Left ventricle myocardium superior (tissue), 1 donor: ENCODE results near the gene SLC6A3. TPM values are rescaled to one million over a fixed set of nuclear protein-coding genes. Genes with fewer than 3 reads are reported as not detected.

Source experiments
- ATAC-seq: fragments of 200-7000 bp; cut with Tn5 transposase; one replicate; pipeline ENCODE4 v1.9.1; 2020; ENCODE audit warnings: mild to moderate bottlenecking, moderate library complexity
- DNase-seq: peaks from one replicate; pipeline ENCODE4 v3.0.0-alpha.2; 2020
- intact Hi-C: fragments of 100-400 bp; cut with micrococcal nuclease; formaldehyde crosslinking; loops from one replicate; pipeline ENCODE4 v1.11.0; 2022
- total RNA-seq: library from RNA; stranded (reverse); fragmentation: NEBNext Ultra II Directional; extraction: Animal tissue kit (Norgen Biotek cat#: 25700); gene quantifications from one replicate; pipeline ENCODE4 v1.2.1, GENCODE V29; 2021
- donor health status: DM: no; HTN: yes; CAD: no; lungs with severe emphysema.

Gene SLC6A3
- total RNA-seq, 1 donor from 2014 or later = not detected

DNA sequence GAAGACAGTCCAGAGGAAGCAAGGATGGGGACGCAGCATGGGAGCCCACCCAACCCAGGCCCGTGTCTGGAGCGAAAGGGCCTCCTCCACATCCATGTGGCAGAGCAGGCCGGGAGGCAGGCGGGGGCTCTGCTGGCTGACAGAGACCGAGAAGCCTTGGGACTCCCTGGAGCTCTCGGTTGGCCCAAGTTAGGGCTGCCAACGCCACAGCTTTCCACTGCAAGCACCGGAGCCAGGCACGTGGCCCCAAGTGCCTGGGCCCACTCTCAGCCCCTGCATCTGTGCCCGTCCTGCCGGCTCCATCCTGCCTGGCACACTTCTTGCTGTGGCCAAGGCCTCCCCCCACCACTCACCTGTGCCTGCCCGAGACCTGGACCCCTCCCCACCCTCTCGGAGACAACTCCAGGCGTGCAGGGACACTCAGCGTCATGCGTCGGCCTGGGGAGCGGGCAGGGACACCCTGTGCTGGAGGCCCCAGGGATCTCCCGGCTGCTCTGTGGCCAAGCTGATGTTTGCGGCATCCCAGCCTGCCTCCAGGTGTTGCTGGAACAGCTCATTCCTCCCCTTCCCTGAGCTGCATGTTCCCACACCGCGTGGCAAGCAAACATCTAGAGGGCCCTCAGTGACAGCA is 31.5 kb downstream of the SLC6A3 start:
- ATAC-seq (no peak), DNase-seq (peak; percentile 10)
- intact Hi-C loops = no loop called here

DNA sequence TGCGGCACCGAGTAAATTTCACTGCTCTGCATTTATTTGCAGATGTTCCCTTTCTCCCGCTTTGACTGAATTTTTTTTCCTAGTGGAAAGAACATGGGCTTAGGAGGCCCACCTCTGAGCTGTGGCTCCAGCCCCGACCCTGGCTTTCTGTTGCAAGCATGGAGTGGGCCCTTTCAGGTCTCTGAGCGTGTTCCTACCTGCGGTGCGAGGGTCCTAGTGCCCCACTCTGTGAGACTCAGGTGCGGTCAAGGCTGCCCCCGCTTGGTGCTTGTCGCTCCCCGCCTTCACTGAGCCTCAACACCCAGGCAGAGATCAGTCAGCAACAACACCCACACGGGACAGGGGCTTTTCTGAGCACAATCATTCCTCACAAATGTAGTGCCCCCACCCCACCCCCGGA is 32.0 kb downstream of the SLC6A3 start:
- ATAC-seq (no peak), DNase-seq (peak; percentile 22)
- intact Hi-C loops = no loop called here

DNA sequence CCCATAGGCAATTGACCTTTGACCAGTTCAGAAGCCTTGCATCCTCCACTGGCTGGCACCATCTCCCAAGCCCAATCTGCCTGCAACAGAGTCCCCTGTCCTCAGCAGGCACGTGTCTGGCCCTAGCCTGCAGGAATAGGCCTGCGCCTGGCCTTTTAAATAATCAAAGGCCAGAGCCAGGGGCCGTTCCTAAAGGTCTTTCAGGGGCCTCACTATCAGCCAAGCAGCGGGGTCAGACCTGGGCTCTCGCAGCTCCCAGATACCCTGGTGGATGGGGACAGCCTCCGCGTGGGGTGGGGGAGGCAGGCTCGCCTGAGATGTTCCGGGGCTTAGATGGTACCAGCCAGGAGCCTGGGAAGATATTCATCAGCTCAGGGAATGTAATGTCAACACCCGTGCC is 32.6 kb downstream of the SLC6A3 start:
- DNase-seq (no peak), ATAC-seq (no peak)
- intact Hi-C loops = no loop called here

DNA sequence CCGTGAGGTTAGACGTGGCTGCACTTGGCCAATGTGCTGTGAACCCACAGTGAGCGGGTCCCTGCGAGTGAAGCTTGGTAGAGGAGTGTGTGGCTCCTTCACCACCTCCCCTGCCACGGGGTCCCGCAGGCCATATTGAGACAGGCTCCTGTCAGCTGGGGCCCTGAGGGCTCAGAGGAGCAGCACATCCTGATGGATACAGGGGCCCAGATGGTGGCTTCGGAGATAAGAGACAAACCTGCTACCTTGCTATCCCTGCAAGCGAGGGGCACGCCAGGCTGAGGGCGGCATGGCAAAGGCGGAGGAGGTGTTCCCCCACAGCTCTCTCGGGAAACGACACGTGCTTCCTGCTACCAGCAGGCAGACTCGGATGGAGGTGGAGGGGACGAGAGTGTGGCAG is 33.1 kb downstream of the SLC6A3 start:
- no peak for ATAC-seq
- DNase-seq = peak; percentile 21
- intact Hi-C loops = no loop called here

GRCh38 chr5:1411099-1411498 is 34.1 kb downstream of the SLC6A3 start:
- intact Hi-C loops = no loop called here
- ATAC-seq = no peak
- peak; percentile 27 for DNase-seq

DNA sequence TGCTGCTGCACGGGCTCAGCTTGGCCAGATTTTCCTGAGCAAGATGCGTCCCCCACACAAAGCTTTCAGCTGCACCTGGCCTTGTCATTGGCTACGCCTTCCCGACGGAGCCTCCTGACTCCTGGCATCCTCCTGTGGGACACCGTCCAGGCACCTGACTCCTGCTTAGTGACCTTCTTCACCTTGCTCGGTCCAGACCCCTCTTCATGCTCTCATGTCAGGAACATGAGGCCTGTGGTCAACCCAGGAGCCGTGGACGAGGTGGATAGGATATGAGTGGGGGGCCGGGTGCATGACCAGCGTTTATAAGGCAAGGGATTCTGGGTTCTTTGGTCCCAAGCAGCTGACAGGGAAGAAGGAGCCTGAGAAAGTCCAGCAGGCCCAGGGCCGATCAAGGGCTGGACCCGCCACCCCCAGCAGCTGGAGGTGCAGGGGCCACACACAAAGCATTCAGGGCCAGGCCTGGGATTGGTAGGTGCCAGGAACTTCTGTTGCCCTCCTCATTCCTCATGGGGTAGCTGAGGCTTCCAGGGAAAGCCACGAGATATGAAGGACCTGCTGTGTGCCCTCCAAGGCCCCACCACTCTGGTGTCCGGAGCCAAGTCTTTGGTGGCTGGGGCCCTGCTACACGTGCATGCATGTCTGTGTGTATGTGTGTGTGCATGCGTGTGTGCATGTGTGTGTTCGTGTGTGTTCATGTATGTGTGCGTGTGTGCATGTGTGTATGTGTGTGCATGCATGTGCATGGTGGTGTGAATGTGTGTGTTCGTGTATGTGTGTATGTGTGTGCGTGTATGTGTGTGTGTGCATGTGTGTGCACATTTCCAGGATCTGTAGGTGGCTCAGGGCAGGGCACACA is 34.9 kb downstream of the SLC6A3 start:
- DNase-seq = peak; percentile 11
- ATAC-seq = no peak
- intact Hi-C loops = no loop called here

DNA sequence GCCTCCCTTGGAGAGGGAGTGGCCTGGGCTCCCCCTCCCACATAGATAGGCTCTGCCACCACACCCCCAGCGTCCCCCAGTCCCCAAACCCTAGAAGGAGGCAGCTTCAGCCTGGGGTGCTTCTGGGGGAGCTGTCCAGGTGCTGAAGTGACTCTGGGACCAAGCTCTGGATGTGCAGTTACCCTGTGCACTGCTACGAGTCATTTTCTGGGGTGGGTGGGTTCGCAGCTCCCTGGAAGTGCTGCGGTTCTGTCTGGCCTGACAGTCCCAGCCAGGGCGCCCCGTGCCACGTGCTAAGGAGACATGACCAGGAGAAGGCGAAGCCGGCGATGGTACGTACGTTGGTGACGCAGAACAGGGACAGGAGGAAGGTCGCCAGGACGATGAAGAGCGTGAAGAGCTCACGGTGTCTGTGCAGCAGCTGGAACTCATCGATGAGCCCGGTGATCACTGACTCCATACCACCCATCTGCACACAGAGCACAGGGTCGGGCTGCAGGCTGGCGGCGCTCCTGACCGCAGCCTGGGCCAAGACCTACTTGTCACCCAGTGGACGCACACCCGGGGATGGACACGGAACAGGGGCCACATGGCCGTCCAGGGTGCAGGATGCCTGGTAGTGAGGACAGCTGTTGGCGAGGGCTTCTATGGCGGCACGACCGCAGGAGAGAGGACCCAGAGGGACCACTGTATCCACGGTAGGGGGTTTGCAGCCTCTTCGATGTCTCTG is 35.7 kb downstream of the SLC6A3 start:
- ATAC-seq (no peak), DNase-seq (peak; percentile 27)
- intact Hi-C loops = no loop called here

DNA sequence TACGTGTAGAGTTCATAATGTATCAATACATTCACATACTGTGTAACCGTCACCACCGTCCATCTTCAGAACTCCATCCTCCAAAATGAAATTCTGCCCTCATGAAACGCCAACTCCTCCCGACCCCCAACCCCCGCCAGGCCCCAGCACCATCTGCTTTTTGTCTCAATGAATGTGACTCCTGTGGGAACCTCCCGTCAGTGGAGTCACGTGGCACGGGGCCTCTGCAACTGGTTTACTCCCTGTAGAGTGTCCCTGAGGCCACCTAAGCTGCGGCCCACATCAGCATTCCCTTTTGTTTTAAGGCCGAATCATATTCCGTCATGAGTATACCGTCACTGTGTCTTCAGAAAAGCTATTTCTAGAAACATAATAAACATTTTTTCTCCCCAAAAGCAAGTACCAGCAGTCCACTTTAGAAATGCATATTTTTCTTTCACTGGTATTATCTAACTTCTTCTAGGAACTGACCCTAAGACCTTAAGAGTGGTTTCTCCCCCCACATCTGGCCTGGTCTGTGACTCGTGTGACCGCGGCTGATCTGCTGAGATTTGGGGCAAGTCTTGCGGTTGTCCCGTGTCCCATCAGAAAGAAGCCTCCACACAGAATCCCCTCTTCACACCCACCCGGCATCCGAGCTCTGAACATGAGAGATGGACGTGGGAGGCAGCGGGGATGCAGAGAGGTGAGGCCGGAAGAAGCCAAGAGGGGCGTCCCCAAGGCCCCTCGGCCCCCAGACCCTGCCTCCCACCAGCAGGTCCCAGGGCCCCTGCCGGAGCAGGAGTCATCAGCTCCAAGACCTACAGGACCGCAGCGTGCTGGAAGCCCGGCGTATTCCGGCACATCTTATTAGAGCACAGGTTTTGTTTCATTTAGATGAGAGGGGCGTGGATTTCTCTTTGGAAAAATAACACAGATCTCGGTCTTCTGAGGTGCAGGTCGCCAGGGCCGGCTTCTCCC is 38.3 kb downstream of the SLC6A3 start:
- peak; percentile 19 for DNase-seq
- no peak for ATAC-seq
- intact Hi-C loops = no loop called here

GRCh38 chr5:1405539-1406530 is 39.4 kb downstream of the SLC6A3 start:
- peak; percentile 16 for DNase-seq
- intact Hi-C loops = no loop called here
- ATAC-seq = no peak

- intact Hi-C loops = no loop called here
- DNase-seq = peak; percentile 8
Measured at GRCh38 chr5:1405121-1405520, 40.1 kb downstream of the SLC6A3 start.

DNA sequence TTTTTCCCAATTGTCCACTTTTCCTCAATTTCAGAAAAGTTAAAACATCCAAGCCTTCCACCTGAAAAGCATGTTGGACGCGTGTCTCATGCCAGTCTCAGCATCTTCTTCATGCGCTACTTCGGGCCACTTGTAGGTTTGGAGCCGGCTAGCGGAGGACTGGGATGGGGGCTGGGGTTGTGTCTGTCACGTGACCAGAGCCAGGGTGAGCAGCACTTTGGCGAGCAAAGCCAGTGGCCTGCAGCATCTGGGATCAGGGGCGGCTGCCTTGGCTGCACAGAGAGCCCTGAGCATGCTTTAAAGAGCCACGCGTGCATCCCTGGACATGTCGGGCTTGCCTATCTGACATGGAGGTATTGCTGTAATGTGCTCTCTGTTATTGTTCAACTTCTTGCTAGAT is 41.2 kb downstream of the SLC6A3 start:
- intact Hi-C loops = no loop called here
- ATAC-seq (no peak), DNase-seq (peak; percentile 18)

More at GRCh38 chr5:1405121-1405520, 40.1 kb downstream of the SLC6A3 start:
- no peak for ATAC-seq

- DNase-seq (peak; percentile 17), ATAC-seq (no peak)
- intact Hi-C loops = no loop called here
Measured at GRCh38 chr5:1402611-1403255, 42.5 kb downstream of the SLC6A3 start.

GRCh38 chr5:1401536-1402138 is 43.6 kb downstream of the SLC6A3 start:
- DNase-seq = peak; percentile 18
- ATAC-seq = no peak
- intact Hi-C loops = no loop called here

GRCh38 chr5:1400936-1401335 is 44.3 kb downstream of the SLC6A3 start:
- DNase-seq (peak; percentile 13), ATAC-seq (no peak)
- intact Hi-C loops = no loop called here

DNA sequence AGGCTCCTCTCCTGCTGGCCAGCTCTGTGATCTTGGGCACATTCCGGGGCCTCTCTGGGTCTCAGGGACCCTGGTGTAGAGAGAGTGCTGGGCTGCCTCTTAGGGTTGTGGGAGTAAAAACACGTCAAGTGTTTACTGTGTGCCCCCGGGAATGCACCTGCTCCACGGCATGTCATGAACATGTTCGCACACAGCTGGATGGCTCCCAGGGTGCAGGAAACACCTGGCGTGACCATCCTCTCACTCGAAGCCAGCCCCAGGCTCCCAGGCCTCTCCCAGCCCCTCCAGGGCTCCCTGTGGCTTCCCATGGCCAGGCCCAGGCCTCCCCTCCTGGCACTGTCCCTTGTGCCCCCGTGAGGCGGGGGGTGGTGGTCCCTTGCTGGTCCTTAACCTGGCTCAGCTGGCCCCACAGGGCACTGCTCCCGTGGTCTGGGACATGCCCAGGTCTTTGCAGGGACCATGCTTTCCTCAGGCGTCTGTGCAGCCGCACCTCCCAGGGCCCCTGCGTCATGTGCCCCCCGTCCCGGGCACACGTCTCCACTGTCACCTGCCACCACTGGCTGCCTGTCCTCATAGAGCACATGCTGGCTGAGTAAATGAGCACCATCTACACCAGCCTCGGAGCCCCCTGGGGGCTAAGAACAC is 44.9 kb downstream of the SLC6A3 start:
- no peak for ATAC-seq
- peak; percentile 22 for DNase-seq

GRCh38 chr5:1399737-1400136 is 45.5 kb downstream of the SLC6A3 start:
- intact Hi-C loops = no loop called here
- DNase-seq = no peak
- no peak for ATAC-seq

More for the DNA sequence above, 44.9 kb downstream of the SLC6A3 start:
- intact Hi-C loops = no loop called here
